Skeletal muscle cell (primary cell): ENCODE measurements around the gene C11orf91.
A peak's percentile ranks its signal among the peaks of the same experiment; 100 is the strongest.
"Not testable (repeated sequence)": the region's sequence is repeated elsewhere in the genome, so short reads cannot be mapped to it uniquely, and the experiment has no call there.

Source experiments
- DNase-seq: peaks from one replicate; pipeline ENCODE4 v3.0.0-alpha.2; 2010; ENCODE audit warnings: low read depth
- H3K4me3 ChIP-seq: 2 replicates; pipeline ENCODE4 v1.5.1; 2011; ENCODE audit warnings: low read depth, mild to moderate bottlenecking, control low read depth, low read length, moderate library complexity

Gene C11orf91, protein sequence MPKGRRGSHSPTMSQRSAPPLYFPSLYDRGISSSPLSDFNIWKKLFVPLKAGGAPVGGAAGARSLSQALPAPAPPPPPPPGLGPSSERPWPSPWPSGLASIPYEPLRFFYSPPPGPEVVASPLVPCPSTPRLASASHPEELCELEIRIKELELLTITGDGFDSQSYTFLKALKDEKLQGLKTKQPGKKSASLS

GRCh38 chr11:33700502-33701271 is at the start of gene C11orf91:
TSS of gene C11orf91 (minus strand) at chr11:33700826. CDS start at chr11:33700740, 86 bp downstream.
- DNase-seq: peak; percentile 97
- H3K4me3 ChIP-seq: peak within 1 kb of the TSS; percentile 51

DNA sequence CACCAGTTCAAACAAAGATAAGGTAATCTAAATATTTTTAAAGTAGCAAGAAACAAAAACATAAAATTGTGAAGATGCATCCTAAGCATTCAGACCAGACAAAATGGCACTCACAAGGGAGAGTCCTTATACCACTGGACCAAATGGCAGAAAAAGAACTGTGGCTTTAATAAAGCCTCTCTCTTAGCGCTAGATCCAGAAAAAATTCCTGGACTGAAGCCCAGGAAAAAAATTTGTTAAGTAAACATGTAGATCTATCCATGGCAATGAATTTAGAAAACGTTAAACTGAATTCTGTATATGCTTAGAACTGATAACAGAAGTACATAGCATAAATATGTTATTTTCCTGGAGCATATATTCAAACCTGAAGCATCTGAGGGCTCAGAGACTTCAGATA is 47.4 kb upstream of the C11orf91 start:
- no peak for DNase-seq
- no peak overlapping the region for H3K4me3 ChIP-seq

- no peak overlapping the region for H3K4me3 ChIP-seq
- DNase-seq: no peak
These were observed 42.7 kb upstream of the C11orf91 start for GRCh38 chr11:33743291-33743690.

- no peak overlapping the region for H3K4me3 ChIP-seq
- no peak for DNase-seq
These were observed 41.7 kb upstream of the C11orf91 start for GRCh38 chr11:33742249-33742851.

GRCh38 chr11:33741806-33742205 is 41.2 kb upstream of the C11orf91 start:
- no peak overlapping the region for H3K4me3 ChIP-seq
- no peak for DNase-seq

DNA sequence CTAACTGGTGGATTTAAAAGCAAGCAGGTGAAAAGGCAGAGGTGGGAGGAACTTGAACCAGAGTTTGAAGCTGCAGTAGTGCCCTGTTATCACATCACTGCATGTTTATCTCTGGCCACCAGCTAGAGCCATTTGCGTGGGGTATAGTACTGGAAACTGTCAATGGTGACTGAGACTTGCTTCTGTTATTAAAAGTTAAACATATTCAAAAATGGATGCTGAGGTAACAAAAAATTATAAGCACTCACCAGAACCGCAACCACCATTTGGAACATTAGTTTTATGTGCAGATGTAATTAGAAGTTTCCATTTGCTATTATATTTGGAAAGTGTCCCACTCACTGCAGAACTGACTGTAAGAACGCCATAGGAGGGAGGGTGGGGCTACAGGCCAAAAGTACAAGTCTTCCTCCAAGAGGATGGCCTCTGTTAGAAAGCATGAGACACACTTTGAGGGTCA is 36.8 kb upstream of the C11orf91 start:
- DNase-seq: no peak
- no peak overlapping the region for H3K4me3 ChIP-seq

- H3K4me3 ChIP-seq: peak within 1 kb of the TSS; percentile 87
- peak; percentile 66 for DNase-seq
These were observed 35.7 kb upstream of the C11orf91 start, which contains the start of gene CD59 for GRCh38 chr11:33736148-33736812. TSS of gene CD59 (minus strand) at chr11:33736423. CDS start at chr11:33722445, 13,978 bp downstream.

DNA sequence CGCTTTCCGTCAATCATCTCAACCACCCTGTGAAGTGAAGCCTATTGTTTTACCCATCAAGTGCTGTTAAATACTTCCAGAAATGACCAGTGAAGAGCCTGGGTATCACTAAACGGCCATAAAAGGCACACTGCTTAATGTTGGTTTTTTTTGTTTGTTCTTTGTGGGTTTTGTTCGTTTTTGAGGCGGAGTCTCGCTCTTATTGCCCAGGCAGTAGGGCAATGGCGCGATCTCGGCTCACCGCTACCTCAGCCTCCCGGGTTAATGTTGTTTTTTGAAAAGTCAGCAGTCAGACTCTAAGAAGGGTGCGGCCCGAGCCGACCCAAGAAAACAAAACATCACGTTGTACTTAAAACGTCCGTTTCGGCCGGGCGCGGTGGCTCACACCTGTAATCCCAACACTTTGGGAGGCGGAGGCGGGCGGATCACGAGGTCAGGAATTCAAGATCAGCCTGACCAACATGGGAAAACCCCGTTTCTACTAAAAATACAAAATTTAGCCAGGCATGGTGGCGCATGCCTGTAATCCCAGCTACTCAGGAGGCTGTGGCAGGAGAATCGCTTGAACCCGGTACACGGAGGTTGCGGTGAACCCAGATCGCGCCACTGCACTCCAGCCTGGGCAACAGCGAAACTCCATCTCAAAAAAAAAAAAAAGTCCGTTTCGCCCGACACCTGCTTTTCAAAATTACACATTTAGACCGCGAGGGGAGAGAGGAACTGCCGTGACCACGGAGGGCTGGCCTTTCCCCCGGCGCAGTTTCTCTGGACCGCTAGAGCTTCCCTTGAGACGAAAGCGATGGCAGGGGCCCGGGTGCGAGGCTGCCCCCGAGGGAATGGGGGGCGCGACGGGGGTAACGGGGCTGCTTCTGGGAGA is 34.9 kb upstream of the C11orf91 start:
- no peak for DNase-seq
- H3K4me3 ChIP-seq: peak overlapping the region; percentile 87

GRCh38 chr11:33734441-33735270 is 34.0 kb upstream of the C11orf91 start:
- peak overlapping the region; percentile 87 for H3K4me3 ChIP-seq
- DNase-seq: no peak

DNA sequence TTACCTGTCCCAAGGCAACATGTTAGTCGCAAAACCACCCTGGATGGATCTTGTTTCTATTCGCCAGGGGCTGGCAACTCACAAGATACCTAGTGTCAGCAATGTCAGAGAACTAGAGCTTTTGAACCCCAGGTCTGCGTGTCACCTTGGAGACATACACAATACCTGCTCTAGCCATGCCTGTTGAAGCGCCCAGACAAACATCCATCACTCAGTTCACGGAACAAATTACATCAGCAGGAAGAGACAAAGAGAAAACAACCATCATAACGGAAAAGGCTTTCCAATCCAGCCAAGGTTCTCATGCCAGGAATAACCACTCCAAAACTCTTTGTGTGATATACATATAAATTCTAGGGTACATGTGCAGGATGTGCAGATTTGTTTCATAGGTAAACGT is 33.4 kb upstream of the C11orf91 start:
- no peak for DNase-seq
- peak overlapping the region; percentile 87 for H3K4me3 ChIP-seq

DNA sequence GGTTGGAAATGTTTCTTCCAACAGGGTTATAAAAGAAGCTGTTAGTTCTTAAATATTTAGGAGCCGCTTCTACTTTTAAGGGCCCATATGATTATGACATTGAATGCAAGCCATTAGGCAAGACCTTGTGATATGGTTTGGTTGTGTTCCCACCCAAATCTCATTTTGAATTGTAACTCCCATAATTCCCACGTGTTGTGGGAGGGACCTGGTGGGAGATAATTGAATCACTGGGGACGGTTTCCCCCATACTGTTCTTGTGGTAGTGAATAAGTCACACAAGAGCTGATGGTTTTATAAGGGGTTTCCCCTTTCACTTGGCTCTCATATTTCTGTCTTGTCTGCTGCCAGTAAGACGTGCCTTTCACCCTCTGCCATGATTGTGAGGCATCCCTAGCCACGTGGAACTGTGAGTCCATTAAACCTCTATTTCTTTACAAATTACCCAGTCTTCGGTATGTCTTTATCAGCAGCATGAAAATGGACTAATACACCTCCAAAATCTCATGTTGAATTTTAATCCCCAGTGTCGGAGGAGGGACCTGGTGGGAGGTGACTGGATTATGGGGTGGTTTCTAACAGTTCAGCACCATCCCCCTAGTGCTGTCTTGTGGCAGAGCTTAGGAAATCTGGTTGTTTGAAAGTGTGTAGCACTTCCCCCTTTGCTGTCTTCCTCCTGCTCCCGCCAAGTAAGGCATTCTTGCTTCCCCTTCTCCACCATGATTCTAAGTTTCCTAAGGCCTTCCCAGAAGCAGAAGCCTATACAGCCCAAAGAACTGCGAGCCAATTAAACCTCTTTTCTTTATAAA is 31.3 kb upstream of the C11orf91 start:
- no peak overlapping the region for H3K4me3 ChIP-seq

DNA sequence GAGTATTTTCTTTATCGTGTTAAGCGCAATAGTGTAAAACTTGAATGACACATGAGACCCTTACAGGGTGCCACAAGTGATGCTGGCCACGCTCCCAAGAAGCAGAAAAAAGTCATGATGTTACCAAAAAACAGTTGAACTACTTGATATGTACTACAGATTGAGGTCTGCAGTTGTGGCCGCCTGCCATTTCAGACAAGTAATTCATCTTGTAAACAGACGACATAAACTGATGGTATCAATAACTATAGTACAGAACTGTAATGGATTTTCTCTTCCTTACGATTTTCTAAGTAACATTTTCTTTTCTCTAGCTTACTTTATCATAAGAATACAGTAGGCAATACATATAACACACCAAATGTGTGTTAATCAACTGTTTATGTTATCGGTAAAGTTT is 30.1 kb upstream of the C11orf91 start:
- H3K4me3 ChIP-seq: no peak overlapping the region
- no peak for DNase-seq

More for the DNA sequence above, 31.3 kb upstream of the C11orf91 start:
- no peak for DNase-seq

GRCh38 chr11:33729072-33729664 is 28.5 kb upstream of the C11orf91 start:
- not testable (repeated sequence) for H3K4me3 ChIP-seq, DNase-seq

GRCh38 chr11:33727539-33727938 is 26.9 kb upstream of the C11orf91 start:
- DNase-seq, H3K4me3 ChIP-seq: not testable (repeated sequence)

- H3K4me3 ChIP-seq: no peak overlapping the region
- DNase-seq: no peak
These were observed 24.9 kb upstream of the C11orf91 start for GRCh38 chr11:33725496-33725895.

- H3K4me3 ChIP-seq: no peak overlapping the region
- DNase-seq: no peak
These were observed 24.0 kb upstream of the C11orf91 start for GRCh38 chr11:33724644-33725035.
